ENCODE results near the gene P4HB.
A peak's percentile ranks its signal among the peaks of the same experiment; 100 is the strongest.

P4HB gene

GRCh38 chr17:81859906-81860755, at the start of gene P4HB:
TSS of gene P4HB (minus strand) at chr17:81860535. CDS start at chr17:81860471, 64 bp downstream.
- H3K27me3 ChIP-seq (replicated peaks): no peaks in the 10 kb centered on the region
- in situ Hi-C loops (cut with HindIII; ENCODE audit: low pct_ligation_motif_present, low sequenced_read_pairs): no loop called here
- DNase-seq: no peak
- H3K4me3 ChIP-seq (ENCODE audit: low read depth, low read length): peak within 1 kb of the TSS; percentile 82
- H3K27ac ChIP-seq: peak within 1 kb of the TSS; percentile 92
- peaks cover 34% of the 10 kb centered on the region for H3K36me3 ChIP-seq (replicated peaks)
- no peak for TF ChIP-seq CTCF (IDR thresholded peaks at IDR 0.05; ENCODE audit: low read depth, low read length, missing control alignments)

- no peak overlapping the region for H3K4me3 ChIP-seq (ENCODE audit: low read depth, low read length)
- H3K27me3 ChIP-seq (replicated peaks): no peaks in the 10 kb centered on the region
- in situ Hi-C loops (cut with HindIII; ENCODE audit: low pct_ligation_motif_present, low sequenced_read_pairs): no loop called here
- DNase-seq: no peak
- H3K36me3 ChIP-seq (replicated peaks): peaks cover 25% of the 10 kb centered on the region
- H3K27ac ChIP-seq: no peak overlapping the region
- no peak for TF ChIP-seq CTCF (IDR thresholded peaks at IDR 0.05; ENCODE audit: low read depth, low read length, missing control alignments)
Observed at GRCh38 chr17:81909231-81909630, 48.9 kb upstream of the P4HB start.

GRCh38 chr17:81908793-81909192, 48.5 kb upstream of the P4HB start:
- no peak for TF ChIP-seq CTCF (IDR thresholded peaks at IDR 0.05; ENCODE audit: low read depth, low read length, missing control alignments)
- no peaks in the 10 kb centered on the region for H3K27me3 ChIP-seq (replicated peaks)
- no peak overlapping the region for H3K4me3 ChIP-seq (ENCODE audit: low read depth, low read length)
- DNase-seq: no peak
- in situ Hi-C loops (cut with HindIII; ENCODE audit: low pct_ligation_motif_present, low sequenced_read_pairs): no loop called here
- peaks cover 21% of the 10 kb centered on the region for H3K36me3 ChIP-seq (replicated peaks)
- H3K27ac ChIP-seq: no peak overlapping the region

GRCh38 chr17:81907219-81908145, 47.1 kb upstream of the P4HB start:
- H3K27ac ChIP-seq: no peak overlapping the region
- H3K36me3 ChIP-seq (replicated peaks): peaks cover 7% of the 10 kb centered on the region
- H3K27me3 ChIP-seq (replicated peaks): no peaks in the 10 kb centered on the region
- in situ Hi-C loops (cut with HindIII; ENCODE audit: low pct_ligation_motif_present, low sequenced_read_pairs): no loop called here
- no peak overlapping the region for H3K4me3 ChIP-seq (ENCODE audit: low read depth, low read length)
- no peak for DNase-seq
- TF ChIP-seq CTCF (IDR thresholded peaks at IDR 0.05; ENCODE audit: low read depth, low read length, missing control alignments): no peak

- TF ChIP-seq CTCF (IDR thresholded peaks at IDR 0.05; ENCODE audit: low read depth, low read length, missing control alignments): peak; percentile 26
- in situ Hi-C loops (cut with HindIII; ENCODE audit: low pct_ligation_motif_present, low sequenced_read_pairs): no loop called here
- DNase-seq: no peak
- no peaks in the 10 kb centered on the region for H3K27me3 ChIP-seq (replicated peaks)
- no peaks in the 10 kb centered on the region for H3K36me3 ChIP-seq (replicated peaks)
- no peak overlapping the region for H3K4me3 ChIP-seq (ENCODE audit: low read depth, low read length)
- no peak overlapping the region for H3K27ac ChIP-seq
Observed at GRCh38 chr17:81906476-81907218, 46.3 kb upstream of the P4HB start.
